ENCODE data around the gene PORCN.

GRCh38 chrX:48460031-48460430 is 48.8 kb upstream of the PORCN start:
- TF ChIP-seq POLR2A (IDR thresholded peaks at IDR 0.05) (no peak), CTCF (IDR thresholded peaks at IDR 0.05 in 4 of 5, conservative IDR thresholded peaks at IDR 0.05 in 1 of 5) (no peak)

Data from gastrocnemius medialis (tissue), 4 donors.